MG63 (cell line): ENCODE data around the gene ADAP1. TPM values are rescaled to one million over a fixed set of nuclear protein-coding genes. Genes with fewer than 3 reads are reported as not detected.

Experiments
- DNase-seq: peaks from one replicate; pipeline ENCODE4 v3.0.0-alpha.2; 2020
- H3K27me3 ChIP-seq: fragments of 250-450 bp; sonication (Bioruptor Pico); 2 replicates; pipeline ENCODE4 v1.5.1; 2020; ENCODE audit warnings: mild to moderate bottlenecking, moderate library complexity
- H3K36me3 ChIP-seq: fragments of 250-450 bp; sonication (Bioruptor Pico); 2 replicates; pipeline ENCODE4 v1.5.1; 2020; ENCODE audit warnings: mild to moderate bottlenecking, moderate library complexity
- H3K4me3 ChIP-seq: fragments of 250-450 bp; sonication (Bioruptor Pico); 2 replicates; pipeline ENCODE4 v1.5.1; 2020; ENCODE audit warnings: mild to moderate bottlenecking, moderate library complexity
- H3K9me3 ChIP-seq: fragments of 250-450 bp; sonication (Bioruptor Pico); 2 replicates; pipeline ENCODE4 v1.5.1; 2020; ENCODE audit warnings: mild to moderate bottlenecking, moderate library complexity
- total RNA-seq: library from RNA; depleted of rRNA; stranded (reverse); fragments of >200 nt; shearing (Covaris generic); gene quantifications from 2 replicates; pipeline ENCODE4 v1.2.3, GENCODE V29; 2014; ENCODE audit warnings: low replicate concordance

Gene ADAP1
- total RNA-seq, 1 experiment from 2014 or later: 9.6 TPM

- peaks cover 4% of the 10 kb centered on the region; the same call in 1 of the 2 replicates for H3K36me3 ChIP-seq
- DNase-seq: no peak
- no peak overlapping the region for H3K4me3 ChIP-seq
- H3K27me3 ChIP-seq: no peaks in the 10 kb centered on the region
- H3K9me3 ChIP-seq: no peaks in the 10 kb centered on the region
Observed at GRCh38 chr7:979151-979550, 24.7 kb upstream of the ADAP1 start.

- Histone ChIP-seq H3K4me3 (no peak overlapping the region), H3K9me3 (no peaks in the 10 kb centered on the region), H3K27me3 (no peaks in the 10 kb centered on the region), H3K36me3 (peaks cover 4% of the 10 kb centered on the region)
- no peak for DNase-seq
Observed at GRCh38 chr7:978416-979091, 24.1 kb upstream of the ADAP1 start.

- no peak for DNase-seq
- no peak overlapping the region for H3K4me3 ChIP-seq
- peaks cover 10% of the 10 kb centered on the region for H3K36me3 ChIP-seq
- no peaks in the 10 kb centered on the region for H3K27me3 ChIP-seq
- no peaks in the 10 kb centered on the region for H3K9me3 ChIP-seq
Observed at GRCh38 chr7:978049-978346, 23.5 kb upstream of the ADAP1 start.

- H3K27me3 ChIP-seq: no peaks in the 10 kb centered on the region
- peaks cover 15% of the 10 kb centered on the region for H3K36me3 ChIP-seq
- H3K4me3 ChIP-seq: no peak overlapping the region
- no peaks in the 10 kb centered on the region for H3K9me3 ChIP-seq
- no peak for DNase-seq
Observed at GRCh38 chr7:977326-978048, 23.0 kb upstream of the ADAP1 start.

- H3K36me3 ChIP-seq: peaks cover 21% of the 10 kb centered on the region
- no peaks in the 10 kb centered on the region for H3K27me3 ChIP-seq
- no peak overlapping the region for H3K4me3 ChIP-seq
- DNase-seq: no peak
- H3K9me3 ChIP-seq: no peaks in the 10 kb centered on the region
Observed at GRCh38 chr7:976901-977325, 22.4 kb upstream of the ADAP1 start.

GRCh38 chr7:975702-976473, 21.4 kb upstream of the ADAP1 start:
- peaks cover 29% of the 10 kb centered on the region for H3K36me3 ChIP-seq
- H3K4me3 ChIP-seq: peak overlapping the region; percentile 100
- no peaks in the 10 kb centered on the region for H3K27me3 ChIP-seq
- no peaks in the 10 kb centered on the region for H3K9me3 ChIP-seq
- DNase-seq: no peak

- Histone ChIP-seq H3K27me3 (no peaks in the 10 kb centered on the region), H3K9me3 (no peaks in the 10 kb centered on the region), H3K36me3 (peaks cover 31% of the 10 kb centered on the region), H3K4me3 (peak within 1 kb of the TSS; percentile 100)
- peak; percentile 88 for DNase-seq
Observed at GRCh38 chr7:974820-975681, 20.6 kb upstream of the ADAP1 start, which contains the start of gene COX19. COX19 (minus strand) TSS chr7:975549; CDS start chr7:975509, 40 bp downstream.

GRCh38 chr7:974172-974571, 19.7 kb upstream of the ADAP1 start:
- no peak for DNase-seq
- peaks cover 33% of the 10 kb centered on the region for H3K36me3 ChIP-seq

GRCh38 chr7:973312-973711, 18.8 kb upstream of the ADAP1 start:
- Histone ChIP-seq H3K9me3 (no peaks in the 10 kb centered on the region), H3K27me3 (no peaks in the 10 kb centered on the region), H3K36me3 (peaks cover 41% of the 10 kb centered on the region), H3K4me3 (no peak overlapping the region)
- no peak for DNase-seq

More at GRCh38 chr7:974172-974571, 19.7 kb upstream of the ADAP1 start:
- H3K27me3 ChIP-seq: no peaks in the 10 kb centered on the region
- H3K4me3 ChIP-seq: peak overlapping the region; percentile 100
- no peaks in the 10 kb centered on the region for H3K9me3 ChIP-seq

- peaks cover 44% of the 10 kb centered on the region for H3K36me3 ChIP-seq
Observed at GRCh38 chr7:972676-973309, 18.3 kb upstream of the ADAP1 start.

GRCh38 chr7:972110-972509, 17.6 kb upstream of the ADAP1 start:
- Histone ChIP-seq H3K4me3 (no peak overlapping the region), H3K9me3 (no peaks in the 10 kb centered on the region), H3K27me3 (no peaks in the 10 kb centered on the region), H3K36me3 (peaks cover 51% of the 10 kb centered on the region)
- DNase-seq: no peak

More at GRCh38 chr7:972676-973309, 18.3 kb upstream of the ADAP1 start:
- H3K4me3 ChIP-seq: no peak overlapping the region
- no peak for DNase-seq
- no peaks in the 10 kb centered on the region for H3K9me3 ChIP-seq
- no peaks in the 10 kb centered on the region for H3K27me3 ChIP-seq

- no peak for DNase-seq
- H3K9me3 ChIP-seq: no peaks in the 10 kb centered on the region
- peaks cover 56% of the 10 kb centered on the region for H3K36me3 ChIP-seq
- H3K27me3 ChIP-seq: no peaks in the 10 kb centered on the region
- no peak overlapping the region for H3K4me3 ChIP-seq
Observed at GRCh38 chr7:970744-971143, 16.3 kb upstream of the ADAP1 start.

GRCh38 chr7:969403-969802, 14.9 kb upstream of the ADAP1 start:
- H3K4me3 ChIP-seq: no peak overlapping the region
- DNase-seq: no peak
- no peaks in the 10 kb centered on the region for H3K27me3 ChIP-seq
- no peaks in the 10 kb centered on the region for H3K9me3 ChIP-seq
- H3K36me3 ChIP-seq: peaks cover 52% of the 10 kb centered on the region

- DNase-seq: no peak
- Histone ChIP-seq H3K4me3 (no peak overlapping the region), H3K27me3 (no peaks in the 10 kb centered on the region), H3K36me3 (peaks cover 50% of the 10 kb centered on the region), H3K9me3 (no peaks in the 10 kb centered on the region)
Observed at GRCh38 chr7:968205-969105, 14.0 kb upstream of the ADAP1 start.

- DNase-seq: no peak
- H3K36me3 ChIP-seq: peaks cover 41% of the 10 kb centered on the region
Observed at GRCh38 chr7:967361-968082, 13.0 kb upstream of the ADAP1 start.

More at GRCh38 chr7:967361-968082, 13.0 kb upstream of the ADAP1 start:
- H3K27me3 ChIP-seq: no peaks in the 10 kb centered on the region
- no peaks in the 10 kb centered on the region for H3K9me3 ChIP-seq
- no peak overlapping the region for H3K4me3 ChIP-seq
